HFFc6 (cell line): ENCODE results near the gene NF2. TPM values are rescaled to one million over a fixed set of nuclear protein-coding genes. Genes with fewer than 3 reads are reported as not detected.
"Not testable (repeated sequence)": the region's sequence is repeated elsewhere in the genome, so short reads cannot be mapped to it uniquely, and the experiment has no call there.

ENCODE experiments used
- DNase-seq: peaks from one replicate; pipeline ENCODE4 v3.0.0-alpha.2; 2018
- H3K27ac Mint-ChIP-seq: 2 replicates; pipeline ENCODE4 v1.8.0; 2020; ENCODE audit warnings: mild to moderate bottlenecking, mixed read lengths
- H3K27me3 Mint-ChIP-seq: 2 replicates; pipeline ENCODE4 v1.8.0; 2021; ENCODE audit warnings: mild to moderate bottlenecking, moderate library complexity, mixed read lengths; ENCODE audit not compliant: insufficient read depth
- H3K36me3 Mint-ChIP-seq: 2 replicates; pipeline ENCODE4 v1.8.0; 2021; ENCODE audit warnings: low read depth, mixed read lengths
- H3K4me1 Mint-ChIP-seq: 2 replicates; pipeline ENCODE4 v1.8.0; 2020; ENCODE audit warnings: low read depth, mixed read lengths
- H3K4me3 Mint-ChIP-seq: 2 replicates; pipeline ENCODE4 v1.8.0; 2020; ENCODE audit warnings: mild to moderate bottlenecking, moderate library complexity, mixed read lengths
- H3K9me3 Mint-ChIP-seq: 2 replicates; pipeline ENCODE4 v1.8.0; 2020; ENCODE audit warnings: mild to moderate bottlenecking, mixed read lengths
- long read RNA-seq: library from polyadenylated mRNA; unstranded; transcript quantifications from one replicate; pipeline ENCODE4 v2.0.0, GENCODE V29; 2019
- total RNA-seq, 6 experiments: library from RNA; stranded (reverse); fragmentation: NEBNext Ultra II Directional; extraction: Animal tissue kit (Norgen Biotek cat#: 25700); gene quantifications; 2 replicates in 1 of 6; 3 replicates in 5 of 6; pipeline ENCODE4 v1.2.3, GENCODE V29; 2021
- TF ChIP-seq, protein P1 (sequence below): fragments of 200-600 bp; sonication (generic); IDR thresholded peaks from 2 replicates; pipeline ENCODE4 v1.5.0; 2021; ENCODE audit warnings: antibody characterized with exemption, mild to moderate bottlenecking

NF2 gene
- 100 to 1,000 TPM; 161 to 184 (median 176) TPM for total RNA-seq
- long read RNA-seq, full-length matches to known transcripts: 57 of 177 reads
- long read RNA-seq, partial matches to known transcripts: 13 of 177 reads
- long read RNA-seq, other reads (novel, unspliced or antisense): 107 of 177 reads

DNA sequence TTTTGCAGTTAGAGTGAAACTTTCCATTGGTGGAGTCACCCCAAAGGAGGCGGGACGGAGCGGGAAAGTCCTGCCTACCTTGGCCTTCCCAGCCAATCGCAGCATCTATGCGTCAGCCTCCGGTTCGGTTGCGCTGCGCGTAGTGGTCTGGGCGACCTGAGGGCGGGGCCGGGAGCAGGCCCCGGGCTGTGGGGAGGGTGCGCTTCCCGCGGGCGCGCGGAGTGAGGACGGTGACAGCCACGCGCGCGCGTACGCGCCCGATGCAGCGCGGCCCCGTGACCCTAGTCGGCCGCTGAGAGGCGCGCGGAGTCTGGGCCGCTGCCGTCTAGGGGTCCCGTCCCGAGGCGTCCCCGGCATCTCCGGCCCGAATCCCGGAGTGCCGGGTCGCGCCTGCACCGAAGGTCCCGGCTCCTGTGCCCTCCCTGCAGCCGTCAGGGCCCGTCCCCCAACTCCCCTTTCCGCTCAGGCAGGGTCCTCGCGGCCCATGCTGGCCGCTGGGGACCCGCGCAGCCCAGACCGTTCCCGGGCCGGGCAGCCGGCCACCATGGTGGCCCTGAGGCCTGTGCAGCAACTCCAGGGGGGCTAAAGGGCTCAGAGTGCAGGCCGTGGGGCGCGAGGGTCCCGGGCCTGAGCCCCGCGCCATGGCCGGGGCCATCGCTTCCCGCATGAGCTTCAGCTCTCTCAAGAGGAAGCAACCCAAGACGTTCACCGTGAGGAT lies at the start of gene NF2:
Gene NF2 (plus strand): TSS at position 276 of the 718 bp plus-strand sequence. CDS start 366 bp downstream, at position 642.
- Mint-ChIP-seq H3K4me3 (peak within 1 kb of the TSS; percentile 99), H3K27ac (peak within 1 kb of the TSS; percentile 94), H3K9me3 (no peaks in the 10 kb centered on the region), H3K27me3 (no peaks in the 10 kb centered on the region), H3K36me3 (peaks cover 20% of the 10 kb centered on the region), H3K4me1 (peaks cover 28% of the 10 kb centered on the region)
- TF ChIP-seq, protein P1, sequence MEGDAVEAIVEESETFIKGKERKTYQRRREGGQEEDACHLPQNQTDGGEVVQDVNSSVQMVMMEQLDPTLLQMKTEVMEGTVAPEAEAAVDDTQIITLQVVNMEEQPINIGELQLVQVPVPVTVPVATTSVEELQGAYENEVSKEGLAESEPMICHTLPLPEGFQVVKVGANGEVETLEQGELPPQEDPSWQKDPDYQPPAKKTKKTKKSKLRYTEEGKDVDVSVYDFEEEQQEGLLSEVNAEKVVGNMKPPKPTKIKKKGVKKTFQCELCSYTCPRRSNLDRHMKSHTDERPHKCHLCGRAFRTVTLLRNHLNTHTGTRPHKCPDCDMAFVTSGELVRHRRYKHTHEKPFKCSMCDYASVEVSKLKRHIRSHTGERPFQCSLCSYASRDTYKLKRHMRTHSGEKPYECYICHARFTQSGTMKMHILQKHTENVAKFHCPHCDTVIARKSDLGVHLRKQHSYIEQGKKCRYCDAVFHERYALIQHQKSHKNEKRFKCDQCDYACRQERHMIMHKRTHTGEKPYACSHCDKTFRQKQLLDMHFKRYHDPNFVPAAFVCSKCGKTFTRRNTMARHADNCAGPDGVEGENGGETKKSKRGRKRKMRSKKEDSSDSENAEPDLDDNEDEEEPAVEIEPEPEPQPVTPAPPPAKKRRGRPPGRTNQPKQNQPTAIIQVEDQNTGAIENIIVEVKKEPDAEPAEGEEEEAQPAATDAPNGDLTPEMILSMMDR: peak; percentile 25; the same call in 1 of the 2 replicates
- peak; percentile 100 for DNase-seq

DNA sequence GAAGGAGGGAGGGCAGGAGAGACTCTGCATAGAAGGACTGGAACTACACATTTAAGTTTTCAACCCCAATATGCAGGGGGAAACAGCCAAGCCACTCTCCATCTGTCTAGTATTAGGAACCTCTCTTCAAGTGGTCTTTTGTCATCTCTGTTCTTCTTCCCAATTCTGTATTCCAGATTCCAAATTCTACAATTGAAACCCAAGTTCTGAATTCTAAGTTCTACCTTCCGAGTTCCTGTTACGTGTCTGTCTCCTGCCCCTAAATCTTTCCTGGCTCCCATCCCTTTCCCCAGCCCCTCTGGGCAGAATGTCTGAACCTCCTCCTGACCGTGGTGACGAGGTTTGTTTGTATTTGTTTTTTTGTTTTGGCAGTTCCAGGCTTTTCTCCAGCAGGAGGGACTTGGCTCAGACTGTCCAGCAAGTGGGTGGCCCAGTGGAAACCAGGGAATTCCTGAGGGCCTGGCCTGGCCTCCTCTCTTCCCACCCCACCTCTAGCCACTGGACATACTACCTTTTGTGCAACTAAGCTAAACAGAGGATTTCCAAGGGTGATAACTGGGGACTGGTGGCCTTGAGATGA lies 48.3 kb upstream of the NF2 start:
- TF ChIP-seq, protein P1: no peak
- no peaks in the 10 kb centered on the region for H3K9me3 Mint-ChIP-seq
- peaks cover 27% of the 10 kb centered on the region for H3K36me3 Mint-ChIP-seq
- no peak overlapping the region for H3K4me3 Mint-ChIP-seq
- H3K27me3 Mint-ChIP-seq: no peaks in the 10 kb centered on the region; the same call in 1 of the 2 replicates
- H3K27ac Mint-ChIP-seq: peak overlapping the region; percentile 82
- H3K4me1 Mint-ChIP-seq: peaks cover 28% of the 10 kb centered on the region
- DNase-seq: peak; percentile 11

DNA sequence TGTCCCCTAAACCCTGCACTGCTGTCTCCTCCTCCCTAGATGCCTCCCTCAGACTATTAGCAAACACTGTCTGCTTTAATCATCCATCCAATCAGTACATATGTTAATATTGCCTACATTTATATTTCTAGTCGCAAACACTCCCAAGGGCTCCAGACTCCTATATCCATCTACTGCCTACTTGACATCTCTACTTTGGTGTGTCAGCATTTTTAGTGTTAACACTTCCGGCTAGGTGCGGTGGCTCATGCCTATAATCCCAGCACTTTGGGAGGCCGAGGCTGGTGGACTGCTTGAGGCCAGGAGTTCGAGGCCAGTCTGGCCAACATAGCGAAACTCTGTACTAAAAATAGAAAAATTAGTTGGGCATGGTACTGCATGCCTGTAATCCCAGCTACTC lies 44.4 kb upstream of the NF2 start:
- Mint-ChIP-seq H3K9me3 (no peaks in the 10 kb centered on the region), H3K4me1 (peaks cover 16% of the 10 kb centered on the region), H3K36me3 (peaks cover 23% of the 10 kb centered on the region), H3K4me3 (no peak overlapping the region), H3K27me3 (no peaks in the 10 kb centered on the region; the same call in 1 of the 2 replicates), H3K27ac (no peak overlapping the region)
- TF ChIP-seq, protein P1: no peak
- no peak for DNase-seq

DNA sequence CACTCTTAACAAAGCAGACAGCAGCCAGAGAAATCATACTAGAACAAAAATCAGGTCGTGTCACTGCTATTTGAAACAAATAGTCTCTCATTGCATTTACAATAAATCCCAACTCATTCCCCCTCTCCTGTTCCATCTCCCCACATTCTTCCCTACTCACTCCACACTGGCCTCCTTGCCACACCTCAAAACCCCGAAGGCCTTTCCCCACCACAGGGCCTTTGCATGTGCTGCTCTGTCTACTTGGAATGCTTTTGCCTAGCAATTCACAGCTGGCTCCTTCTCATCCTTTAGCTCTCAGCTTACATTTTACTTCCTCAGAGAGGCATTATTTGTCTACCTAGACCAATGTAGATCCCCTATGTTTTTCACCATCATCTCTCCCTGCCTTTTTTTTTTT lies 43.6 kb upstream of the NF2 start:
- Mint-ChIP-seq H3K4me1 (peaks cover 10% of the 10 kb centered on the region; the same call in 1 of the 2 replicates), H3K36me3 (peaks cover 23% of the 10 kb centered on the region), H3K27ac (no peak overlapping the region), H3K27me3 (no peaks in the 10 kb centered on the region; the same call in 1 of the 2 replicates), H3K4me3 (no peak overlapping the region), H3K9me3 (no peaks in the 10 kb centered on the region)
- TF ChIP-seq, protein P1: no peak
- DNase-seq: no peak

DNA sequence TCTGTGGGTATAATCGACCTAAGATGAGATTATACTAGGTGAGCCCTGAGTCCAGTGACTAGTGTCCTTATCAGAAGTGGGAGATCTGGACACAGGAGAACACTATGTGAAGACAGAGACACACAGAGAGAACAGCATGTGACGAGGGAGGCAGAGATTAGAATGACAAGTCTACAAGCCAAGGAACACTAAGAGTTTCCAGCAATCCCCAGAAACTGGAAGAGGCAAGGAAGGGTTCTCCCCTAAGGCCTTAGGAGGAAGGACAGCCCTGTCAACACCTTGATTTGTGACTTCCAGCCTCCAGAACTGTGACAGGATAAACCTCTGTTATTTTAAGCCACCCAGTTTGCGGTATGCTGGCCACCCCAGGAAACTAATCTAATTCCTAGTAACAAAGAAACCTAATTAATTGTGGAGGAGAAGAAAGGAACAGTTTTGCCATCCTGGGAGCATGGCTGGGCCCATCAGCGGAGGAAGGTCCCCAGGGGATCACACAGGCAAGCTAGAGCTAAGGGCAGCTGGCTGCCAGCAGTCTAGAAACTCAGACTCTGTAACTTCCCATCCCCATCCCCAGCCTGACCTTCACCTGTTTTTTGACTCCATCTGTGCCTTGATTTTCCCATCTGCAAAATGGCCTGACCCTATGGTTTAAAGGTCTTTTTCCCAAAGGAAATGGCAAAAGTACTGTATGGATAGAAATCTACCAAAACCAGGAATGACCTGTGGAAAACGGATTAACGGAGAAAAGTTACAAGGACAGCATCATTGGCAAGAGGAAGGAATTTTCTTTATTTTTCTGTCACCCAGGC lies 39.6 kb upstream of the NF2 start:
- H3K27ac Mint-ChIP-seq: no peak overlapping the region
- DNase-seq: no peak
- TF ChIP-seq, protein P1: no peak
- H3K36me3 Mint-ChIP-seq: peaks cover 15% of the 10 kb centered on the region
- no peaks in the 10 kb centered on the region for H3K9me3 Mint-ChIP-seq
- H3K4me1 Mint-ChIP-seq: no peaks in the 10 kb centered on the region
- no peak overlapping the region for H3K4me3 Mint-ChIP-seq
- H3K27me3 Mint-ChIP-seq: no peaks in the 10 kb centered on the region; the same call in 1 of the 2 replicates

DNA sequence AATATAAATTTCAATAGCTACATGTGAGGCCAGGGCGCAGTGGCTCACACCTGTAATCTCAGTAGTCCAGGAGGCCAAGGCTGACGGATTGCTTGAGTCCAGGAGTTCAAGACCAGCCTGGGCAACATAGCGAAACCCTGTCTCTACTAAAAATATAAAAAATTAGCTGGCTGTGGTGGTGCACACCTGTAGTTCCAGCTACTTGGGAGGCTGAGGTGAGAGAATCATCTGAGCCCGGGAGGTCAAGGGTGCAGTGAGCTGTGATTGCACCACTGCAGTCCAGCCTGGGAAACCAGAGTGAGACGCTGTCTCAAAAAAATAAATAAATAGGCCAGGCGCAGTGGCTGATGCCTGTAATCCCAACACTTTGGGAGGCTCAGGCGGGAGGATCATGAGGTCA lies 36.9 kb upstream of the NF2 start:
- not testable (repeated sequence) for DNase-seq, H3K4me1 Mint-ChIP-seq, H3K27ac Mint-ChIP-seq, H3K9me3 Mint-ChIP-seq, H3K4me3 Mint-ChIP-seq, H3K27me3 Mint-ChIP-seq, H3K36me3 Mint-ChIP-seq
